Vagina (tissue), 2 donors: ENCODE data around the gene TGM5. TPM values are rescaled to one million over a fixed set of nuclear protein-coding genes. Genes with fewer than 3 reads are reported as not detected.
A peak's percentile ranks its signal among the peaks of the same experiment; 100 is the strongest.

Experiments used
- DNase-seq, 2 donors: peaks; one replicate each; pipeline ENCODE4 v3.0.0-alpha.2; 2017; ENCODE audit errors: extremely low spot score in 2 of 2
- H3K27ac ChIP-seq: fragments of 200-600 bp; sonication (generic); one replicate; pipeline ENCODE4 v1.5.1; 2019
- H3K27me3 ChIP-seq: fragments of 200-600 bp; sonication (generic); one replicate; pipeline ENCODE4 v1.5.1; 2019
- H3K36me3 ChIP-seq, 2 donors: fragments of 200-600 bp; sonication (generic); one replicate each; pipeline ENCODE4 v1.5.1; 2017 to 2019
- H3K4me1 ChIP-seq: fragments of 200-600 bp; sonication (generic); one replicate; pipeline ENCODE4 v1.5.1; 2019
- H3K4me3 ChIP-seq, 2 donors: fragments of 200-600 bp; sonication (generic); 1 replicate in 1 of 2; 2 replicates in 1 of 2; pipeline ENCODE4 v1.5.1; 2016 to 2019
- H3K9me3 ChIP-seq: fragments of 200-600 bp; sonication (generic); one replicate; pipeline ENCODE4 v1.5.1; 2019
- POLR2A ChIP-seq, 2 donors: fragments of 450-650 bp; IDR thresholded peaks; one replicate each; pipeline ENCODE4 v1.6.1; 2017; ENCODE audit warnings: antibody characterized with exemption in 2 of 2, mild to moderate bottlenecking in 2 of 2, moderate library complexity in 2 of 2
- POLR2AphosphoS5 ChIP-seq, 2 donors: sonication (generic); formaldehyde crosslinking; IDR thresholded peaks; one replicate each; pipeline ENCODE4 v1.9.0; 2017; ENCODE audit warnings: antibody characterized with exemption in 2 of 2, mild to moderate bottlenecking in 2 of 2, low read depth in 1 of 2; ENCODE audit not compliant: insufficient read depth in 1 of 2
- intact Hi-C: fragments of 100-400 bp; cut with DNase I; formaldehyde crosslinking; loops from one replicate; pipeline ENCODE4 v1.15.1; 2023
- total RNA-seq: library from RNA; depleted of rRNA; stranded (reverse); fragments of >200 nt; gene quantifications from one replicate; pipeline ENCODE4 v1.2.3, GENCODE V29; 2016
- TF ChIP-seq, protein P1 (sequence below), 3 experiments: fragments of 450-650 bp in 2 of 3; fragments of 200-600 bp in 1 of 3; sonication (generic) in 1 of 3; IDR thresholded peaks; one replicate each; pipeline ENCODE4 v1.5.1; 2017 to 2019; ENCODE audit warnings: antibody characterized with exemption in 3 of 3, mild to moderate bottlenecking in 2 of 3, moderate library complexity in 2 of 3

Gene TGM5
- total RNA-seq, 1 donor from 2014 or later = 8.3 TPM

DNA sequence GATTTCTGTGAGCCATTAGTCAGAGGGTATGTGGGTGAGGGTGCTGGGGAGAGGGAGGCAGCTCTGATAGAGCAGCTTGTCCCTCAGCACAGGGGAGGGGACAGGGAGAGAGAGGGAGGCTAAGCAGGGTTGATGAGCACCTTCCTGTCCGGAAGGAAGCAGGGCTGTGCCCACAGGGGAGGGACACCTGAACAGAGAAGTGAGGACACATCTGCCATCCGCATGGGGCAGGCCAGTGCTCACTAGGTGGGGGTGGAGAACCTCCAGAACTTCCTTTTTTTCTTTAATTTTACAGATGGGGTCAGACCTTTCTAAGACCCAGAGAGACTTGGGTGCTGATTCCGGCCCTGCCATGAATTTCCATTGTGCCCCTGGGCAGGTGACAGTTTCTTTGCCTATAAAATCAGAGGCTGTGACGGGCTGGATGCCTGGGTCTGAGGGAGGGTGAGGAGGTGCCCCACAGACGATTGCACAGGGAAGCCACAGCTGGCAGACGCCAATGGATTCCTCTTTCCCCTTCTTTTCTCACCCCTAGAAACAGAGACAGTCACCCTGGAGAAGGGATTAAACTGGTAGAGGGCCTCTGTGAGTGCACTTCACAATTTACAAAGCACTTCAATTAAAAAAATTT, 4.1 kb upstream of the TGM5 start:
- TF ChIP-seq POLR2AphosphoS5 (IDR thresholded peaks at IDR 0.05; ENCODE audit: insufficient read depth in 1 of 2, low read depth in 1 of 2) (no peak), POLR2A (IDR thresholded peaks at IDR 0.05) (no peak)
- TF ChIP-seq, protein P1, sequence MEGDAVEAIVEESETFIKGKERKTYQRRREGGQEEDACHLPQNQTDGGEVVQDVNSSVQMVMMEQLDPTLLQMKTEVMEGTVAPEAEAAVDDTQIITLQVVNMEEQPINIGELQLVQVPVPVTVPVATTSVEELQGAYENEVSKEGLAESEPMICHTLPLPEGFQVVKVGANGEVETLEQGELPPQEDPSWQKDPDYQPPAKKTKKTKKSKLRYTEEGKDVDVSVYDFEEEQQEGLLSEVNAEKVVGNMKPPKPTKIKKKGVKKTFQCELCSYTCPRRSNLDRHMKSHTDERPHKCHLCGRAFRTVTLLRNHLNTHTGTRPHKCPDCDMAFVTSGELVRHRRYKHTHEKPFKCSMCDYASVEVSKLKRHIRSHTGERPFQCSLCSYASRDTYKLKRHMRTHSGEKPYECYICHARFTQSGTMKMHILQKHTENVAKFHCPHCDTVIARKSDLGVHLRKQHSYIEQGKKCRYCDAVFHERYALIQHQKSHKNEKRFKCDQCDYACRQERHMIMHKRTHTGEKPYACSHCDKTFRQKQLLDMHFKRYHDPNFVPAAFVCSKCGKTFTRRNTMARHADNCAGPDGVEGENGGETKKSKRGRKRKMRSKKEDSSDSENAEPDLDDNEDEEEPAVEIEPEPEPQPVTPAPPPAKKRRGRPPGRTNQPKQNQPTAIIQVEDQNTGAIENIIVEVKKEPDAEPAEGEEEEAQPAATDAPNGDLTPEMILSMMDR (IDR thresholded peaks at IDR 0.05) = no peak
- Histone ChIP-seq H3K4me1 (no peaks in the 10 kb centered on the region), H3K27ac (no peak overlapping the region), H3K4me3 (no peak overlapping the region), H3K36me3 (no peaks in the 10 kb centered on the region), H3K9me3 (peaks cover 4% of the 10 kb centered on the region), H3K27me3 (no peaks in the 10 kb centered on the region)
- peak; percentile 42 to 64 for DNase-seq
- intact Hi-C loops = no loop called here

GRCh38 chr15:43270113-43270665, 3.5 kb upstream of the TGM5 start:
- H3K36me3 ChIP-seq = no peaks in the 10 kb centered on the region
- no peaks in the 10 kb centered on the region for H3K4me1 ChIP-seq
- intact Hi-C loops = no loop called here
- H3K4me3 ChIP-seq = no peak overlapping the region
- no peaks in the 10 kb centered on the region for H3K27me3 ChIP-seq
- H3K27ac ChIP-seq = no peak overlapping the region
- peaks cover 4% of the 10 kb centered on the region for H3K9me3 ChIP-seq
- peak; percentile 28 to 62 for DNase-seq
- TF ChIP-seq, protein P1 (IDR thresholded peaks at IDR 0.05) = no peak
- TF ChIP-seq POLR2AphosphoS5 (IDR thresholded peaks at IDR 0.05; ENCODE audit: insufficient read depth in 1 of 2, low read depth in 1 of 2) (no peak), POLR2A (IDR thresholded peaks at IDR 0.05) (no peak)

- Histone ChIP-seq H3K36me3 (no peaks in the 10 kb centered on the region), H3K4me1 (no peaks in the 10 kb centered on the region), H3K27me3 (no peaks in the 10 kb centered on the region), H3K27ac (no peak overlapping the region), H3K4me3 (no peak overlapping the region), H3K9me3 (peaks cover 4% of the 10 kb centered on the region)
- intact Hi-C loops = no loop called here
- DNase-seq = peak; percentile 80 to 84
- no peak for TF ChIP-seq POLR2AphosphoS5 (IDR thresholded peaks at IDR 0.05; ENCODE audit: insufficient read depth in 1 of 2, low read depth in 1 of 2)
- no peak for TF ChIP-seq POLR2A (IDR thresholded peaks at IDR 0.05)
- TF ChIP-seq, protein P1 (IDR thresholded peaks at IDR 0.05) = no peak
These were observed 1.7 kb upstream of the TGM5 start for GRCh38 chr15:43268111-43269105.

DNA sequence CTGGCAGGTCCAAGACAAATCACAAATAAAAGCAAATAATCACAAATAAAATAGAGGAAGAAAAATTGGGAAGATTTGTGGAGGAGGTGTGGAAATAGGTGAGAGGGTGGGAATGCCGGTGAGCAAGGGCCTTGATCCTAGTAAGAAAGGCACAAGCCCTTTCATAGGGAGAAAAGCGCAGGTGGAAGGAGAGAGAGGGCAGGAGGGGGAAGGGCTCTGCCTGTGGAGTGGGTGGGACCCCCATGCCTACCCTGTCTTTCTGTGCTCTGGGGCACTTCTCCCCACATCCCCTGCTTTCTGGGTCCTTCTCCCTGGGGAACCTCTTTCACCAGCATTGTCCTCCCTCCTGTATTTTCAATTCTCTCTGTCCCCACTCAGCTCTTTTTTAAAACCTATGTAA, 711 bp upstream of the TGM5 start:
- Histone ChIP-seq H3K4me3 (no peak overlapping the region), H3K4me1 (no peaks in the 10 kb centered on the region), H3K36me3 (no peaks in the 10 kb centered on the region), H3K27me3 (no peaks in the 10 kb centered on the region), H3K27ac (no peak overlapping the region), H3K9me3 (peaks cover 4% of the 10 kb centered on the region)
- intact Hi-C loops = no loop called here
- peak; percentile 34 to 58 for DNase-seq
- TF ChIP-seq POLR2AphosphoS5 (IDR thresholded peaks at IDR 0.05; ENCODE audit: insufficient read depth in 1 of 2, low read depth in 1 of 2) (no peak), POLR2A (IDR thresholded peaks at IDR 0.05) (no peak)
- TF ChIP-seq, protein P1 (IDR thresholded peaks at IDR 0.05) = no peak
